Psoas muscle (tissue), 8 donors: ENCODE results near the gene ERCC6L2. TPM values are rescaled to one million over a fixed set of nuclear protein-coding genes. Genes with fewer than 3 reads are reported as not detected.

ENCODE experiments used
- ATAC-seq, 4 donors: fragments of 200-7000 bp; cut with Tn5 transposase; one replicate each; pipeline ENCODE4 v1.9.1; 2020; ENCODE audit warnings: moderate library complexity in 3 of 4, mild to moderate bottlenecking in 2 of 4
- DNase-seq, 2 donors: peaks; one replicate each; pipeline ENCODE4 v3.0.0-alpha.2; 2020
- H3K27ac ChIP-seq: fragments of 200-600 bp; one replicate; pipeline ENCODE4 v1.8.0; 2022
- H3K27me3 ChIP-seq, 3 donors: fragments of 200-600 bp in 1 of 3; one replicate each; pipeline versions ENCODE4 v1.6.1 to v1.8.0; 2013 to 2022; ENCODE audit warnings: low read length in 2 of 3, mild to moderate bottlenecking in 2 of 3, moderate library complexity in 1 of 3; ENCODE audit not compliant: insufficient read depth in 3 of 3
- H3K36me3 ChIP-seq, 2 donors: fragments of 200-600 bp in 1 of 2; one replicate each; pipeline versions ENCODE4 v1.6.1 to v1.8.0; 2013 to 2022; ENCODE audit warnings: low read depth in 1 of 2, mild to moderate bottlenecking in 1 of 2, moderate library complexity in 1 of 2; ENCODE audit not compliant: insufficient read depth in 1 of 2
- H3K4me1 ChIP-seq: fragments of 200-600 bp; one replicate; pipeline ENCODE4 v1.8.0; 2022
- H3K4me3 ChIP-seq: fragments of 200-600 bp; one replicate; pipeline ENCODE4 v1.8.0; 2022; ENCODE audit warnings: mild to moderate bottlenecking
- H3K9me3 ChIP-seq: fragments of 200-600 bp; one replicate; pipeline ENCODE4 v1.8.0; 2022
- CTCF ChIP-seq: fragments of 200-600 bp; IDR thresholded peaks from one replicate; pipeline ENCODE4 v1.8.0; 2022; ENCODE audit warnings: antibody characterized with exemption
- WGBS, 3 donors: extraction: QIAGEN DNeasy Blood & Tissue Kit; methylation state at CpG; one replicate each; pipeline versions ENCODE4 v1.1.6 to v1.1.7; 2013; 5-methylcytosine and 5-hydroxymethylcytosine counted together
- intact Hi-C, 2 donors: fragments of 100-400 bp; cut with DNase I; formaldehyde crosslinking; loops; one replicate each; pipeline versions ENCODE4 v1.11.0 to v1.14.2; 2022
- polyA plus RNA-seq, 3 donors: library from polyadenylated mRNA; stranded (reverse); fragments of 200-250 nt; gene quantifications; one replicate each; pipeline ENCODE4 v1.2.3, GENCODE V29; 2013
- total RNA-seq, 4 donors: library from RNA; stranded (reverse); fragmentation: NEBNext Ultra II Directional in 2 of 4; extraction: Animal tissue kit (Norgen Biotek cat#: 25700) in 2 of 4; gene quantifications; one replicate each; pipeline versions ENCODE4 v1.2.1 to v1.2.4, GENCODE V29; 2021 to 2023
- donor health status: healthy with polysubstance abuse.
- donor health status: DM: no; HTN: no; CAD: no; lungs with moderate emphysema.
- donor health status: Bipolar disorder and iron deficiency.
- donor health status: healthy.
- donor health status: DM: yes; HTN: yes; CAD: no.
- donor health status: DM: no; HTN: no; CAD: no.
- donor health status: DM: no; HTN: no; CAD: no.
- donor health status: DM: yes; HTN: yes; CAD: no.

ERCC6L2 gene
- total and polyA plus RNA-seq, 7 donors = 6.9 to 27.1 (median 19.8) TPM

DNA sequence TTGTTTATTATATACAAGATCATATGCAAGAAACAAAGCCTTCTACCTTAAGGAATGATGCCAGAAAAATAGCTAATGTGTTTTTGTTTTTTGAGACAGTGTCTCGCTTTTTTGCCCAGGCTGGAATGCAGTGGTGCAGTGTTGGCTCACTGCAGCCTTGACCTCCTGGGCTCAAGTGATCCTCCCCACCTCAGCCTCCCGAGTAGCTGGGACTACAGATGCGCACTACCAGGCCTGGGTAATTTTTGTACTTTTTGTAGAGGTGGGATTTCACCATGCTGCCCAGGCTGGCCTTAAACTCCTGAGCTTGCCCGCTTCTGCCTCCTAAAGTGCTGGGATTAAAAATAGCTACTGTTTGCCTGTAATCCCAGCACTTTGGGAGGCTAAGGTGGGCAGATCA is 15.1 kb downstream of the ERCC6L2 start:
- Histone ChIP-seq H3K27ac (no peak overlapping the region), H3K36me3 (no peaks in the 10 kb centered on the region), H3K4me1 (no peaks in the 10 kb centered on the region), H3K27me3 (no peaks in the 10 kb centered on the region), H3K9me3 (peaks cover 5% of the 10 kb centered on the region), H3K4me3 (no peak overlapping the region)
- ATAC-seq (no peak), DNase-seq (no peak)
- intact Hi-C loops = no loop called here
- 97 to 100% (median 97%) methylated on average over 4 of the region's 4 CpGs for WGBS, 3 donors
- no peak for TF ChIP-seq CTCF

- 96 to 98% (median 97%) methylated on average over 8 of the region's 8 CpGs for WGBS, 3 donors
- no peak overlapping the region for H3K27ac ChIP-seq
- H3K27me3 ChIP-seq = no peaks in the 10 kb centered on the region
- ATAC-seq = no peak
- no peak overlapping the region for H3K4me3 ChIP-seq
- DNase-seq = no peak
- TF ChIP-seq CTCF = no peak
- peaks cover 5% of the 10 kb centered on the region for H3K9me3 ChIP-seq
- H3K4me1 ChIP-seq = no peaks in the 10 kb centered on the region
- intact Hi-C loops = no loop called here
- H3K36me3 ChIP-seq = no peaks in the 10 kb centered on the region
These were observed 15.7 kb downstream of the ERCC6L2 start for GRCh38 chr9:95891067-95891671.

- Histone ChIP-seq H3K27me3 (no peaks in the 10 kb centered on the region), H3K4me1 (no peaks in the 10 kb centered on the region), H3K27ac (no peak overlapping the region), H3K9me3 (peaks cover 5% of the 10 kb centered on the region), H3K36me3 (no peaks in the 10 kb centered on the region), H3K4me3 (no peak overlapping the region)
- intact Hi-C loops = no loop called here
- no peak for DNase-seq
- whole genome bisulfite sequencing, 3 donors = 97 to 98% (median 97%) methylated on average over 2 of the region's 2 CpGs
- no peak for TF ChIP-seq CTCF
- ATAC-seq = no peak
These were observed 17.2 kb downstream of the ERCC6L2 start for GRCh38 chr9:95892690-95893089.

GRCh38 chr9:95896580-95896979 is 21.1 kb downstream of the ERCC6L2 start:
- H3K36me3 ChIP-seq = no peaks in the 10 kb centered on the region
- H3K27me3 ChIP-seq = no peaks in the 10 kb centered on the region
- intact Hi-C loops = no loop called here
- no peak for ATAC-seq
- no peak for TF ChIP-seq CTCF
- no peak overlapping the region for H3K4me3 ChIP-seq
- 96 to 100% (median 98%) methylated on average over 2 of the region's 2 CpGs for WGBS, 3 donors
- H3K27ac ChIP-seq = no peak overlapping the region
- H3K9me3 ChIP-seq = peaks cover 5% of the 10 kb centered on the region
- H3K4me1 ChIP-seq = no peaks in the 10 kb centered on the region
- no peak for DNase-seq

DNA sequence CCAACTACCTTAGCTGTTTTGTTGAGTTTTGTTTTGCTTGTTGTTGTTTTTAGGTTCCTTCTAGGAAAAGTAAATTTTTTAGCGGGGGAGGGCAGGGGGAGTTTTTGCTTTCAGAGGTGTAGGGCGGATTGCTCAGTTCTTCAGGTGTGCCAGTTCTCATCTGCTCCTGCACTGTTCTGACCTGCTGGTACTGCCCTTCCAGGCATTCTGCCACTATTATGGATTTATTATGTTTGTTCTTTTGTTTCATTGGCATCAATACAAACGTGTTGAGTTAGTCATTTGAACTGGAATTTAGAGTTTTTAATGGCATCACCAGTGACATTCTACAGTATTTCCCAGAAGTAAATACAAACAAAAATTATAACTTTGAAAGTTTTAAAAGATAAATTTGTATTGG is 26.0 kb downstream of the ERCC6L2 start:
- no peak for ATAC-seq
- DNase-seq = no peak
- Histone ChIP-seq H3K36me3 (no peaks in the 10 kb centered on the region), H3K27ac (no peak overlapping the region), H3K4me3 (no peak overlapping the region), H3K9me3 (no peaks in the 10 kb centered on the region), H3K27me3 (no peaks in the 10 kb centered on the region), H3K4me1 (no peaks in the 10 kb centered on the region)
- no peak for TF ChIP-seq CTCF
- WGBS, 3 donors = 66 to 69% (median 67%) methylated on average over 3 of the region's 3 CpGs
- intact Hi-C loops = no loop called here
